H9 (cell line): ENCODE measurements around the gene SOCS1. TPM values are rescaled to one million over a fixed set of nuclear protein-coding genes. Genes with fewer than 3 reads are reported as not detected.

Experiments used
- DNase-seq: peaks from one replicate; pipeline ENCODE4 v3.0.0-alpha.2; 2017
- H2AFZ ChIP-seq: one replicate; pipeline ENCODE4 v1.6.1; 2013; ENCODE audit warnings: mild to moderate bottlenecking, low read length, control low read depth, moderate library complexity
- H2AK5ac ChIP-seq: 2 replicates; pipeline ENCODE4 v1.6.1; 2013; ENCODE audit warnings: low read length, control low read depth, mixed read lengths; ENCODE audit not compliant: insufficient read length
- H2BK120ac ChIP-seq: one replicate; pipeline ENCODE4 v1.6.1; 2013; ENCODE audit warnings: low read depth, mild to moderate bottlenecking, low read length, control low read depth, inconsistent platforms; ENCODE audit not compliant: poor library complexity, severe bottlenecking
- H2BK12ac ChIP-seq: 2 replicates; pipeline ENCODE4 v1.6.1; 2013; ENCODE audit warnings: low read length, control low read depth, mixed read lengths, low read depth; ENCODE audit not compliant: insufficient read length
- H2BK15ac ChIP-seq: 2 replicates; pipeline ENCODE4 v1.6.1; 2013; ENCODE audit warnings: low read depth, low read length, control low read depth
- H2BK20ac ChIP-seq: one replicate; pipeline ENCODE4 v1.6.1; 2013; ENCODE audit warnings: low read depth, mild to moderate bottlenecking, low read length, control low read depth, inconsistent platforms; ENCODE audit not compliant: poor library complexity, severe bottlenecking
- H2BK5ac ChIP-seq: 2 replicates; pipeline ENCODE4 v1.6.1; 2013; ENCODE audit warnings: low read length, control low read depth, mixed read lengths; ENCODE audit not compliant: insufficient read length
- H3K14ac ChIP-seq: 2 replicates; pipeline ENCODE4 v1.6.1; 2013; ENCODE audit warnings: low read length, control low read depth; ENCODE audit not compliant: insufficient read depth
- H3K18ac ChIP-seq: 2 replicates; pipeline ENCODE4 v1.6.1; 2013; ENCODE audit warnings: low read depth, mild to moderate bottlenecking, mixed read lengths, low read length, control low read depth; ENCODE audit not compliant: insufficient read length
- H3K23ac ChIP-seq: 2 replicates; pipeline ENCODE4 v1.6.1; 2013; ENCODE audit warnings: low read length, control low read depth, mixed read lengths, low read depth; ENCODE audit not compliant: insufficient read length
- H3K23me2 ChIP-seq: 2 replicates; pipeline ENCODE4 v1.6.1; 2013; ENCODE audit warnings: low read depth, mild to moderate bottlenecking, mixed read lengths, low read length, control low read depth; ENCODE audit not compliant: insufficient read length, poor library complexity, severe bottlenecking
- H3K27ac ChIP-seq: 2 replicates; pipeline ENCODE4 v1.5.1; 2013; ENCODE audit warnings: low read length, control low read depth, mixed read lengths, low read depth; ENCODE audit not compliant: insufficient read length
- H3K27me3 ChIP-seq: 2 replicates; pipeline ENCODE4 v1.6.1; 2013; ENCODE audit warnings: low read length, control low read depth, inconsistent platforms; ENCODE audit not compliant: insufficient read depth
- H3K4ac ChIP-seq: 2 replicates; pipeline ENCODE4 v1.6.1; 2013; ENCODE audit warnings: low read depth, mild to moderate bottlenecking, control low read depth, inconsistent platforms, low read length, moderate library complexity
- H3K4me1 ChIP-seq: 2 replicates; pipeline ENCODE4 v1.6.1; 2013; ENCODE audit warnings: low read length, control low read depth, inconsistent platforms; ENCODE audit not compliant: insufficient read depth
- H3K4me2 ChIP-seq: 2 replicates; pipeline ENCODE4 v1.6.1; 2013; ENCODE audit warnings: low read length, control low read depth, mixed read lengths; ENCODE audit not compliant: insufficient read length, insufficient read depth
- H3K56ac ChIP-seq: 2 replicates; pipeline ENCODE4 v1.6.1; 2013; ENCODE audit warnings: low read depth, mild to moderate bottlenecking, mixed read lengths, low read length, control low read depth; ENCODE audit not compliant: insufficient read length
- H3K79me1 ChIP-seq: 2 replicates; pipeline ENCODE4 v1.6.1; 2013; ENCODE audit warnings: low read depth, mild to moderate bottlenecking, moderate library complexity, low read length, control low read depth, inconsistent platforms; ENCODE audit not compliant: insufficient read depth, poor library complexity, severe bottlenecking
- H3K79me2 ChIP-seq: 2 replicates; pipeline ENCODE4 v1.6.1; 2013; ENCODE audit warnings: low read length, control low read depth, inconsistent platforms; ENCODE audit not compliant: insufficient read depth
- H3K9ac ChIP-seq: 2 replicates; pipeline ENCODE4 v1.6.1; 2013; ENCODE audit warnings: low read length, control low read depth, mixed read lengths; ENCODE audit not compliant: insufficient read length; ENCODE audit errors: extremely low read depth
- H3K9me3 ChIP-seq: one replicate; pipeline ENCODE4 v1.6.1; 2013; ENCODE audit warnings: low read depth, low read length, inconsistent platforms; ENCODE audit not compliant: control insufficient read depth
- H3T11ph ChIP-seq: one replicate; pipeline ENCODE4 v1.6.1; 2013; ENCODE audit warnings: mild to moderate bottlenecking, low read length, control low read depth, inconsistent platforms
- H4K20me1 ChIP-seq: one replicate; pipeline ENCODE4 v1.6.1; 2013; ENCODE audit not compliant: control insufficient read depth, insufficient read length, insufficient read depth
- H4K5ac ChIP-seq: 2 replicates; pipeline ENCODE4 v1.6.1; 2013; ENCODE audit warnings: low read depth, mild to moderate bottlenecking, mixed read lengths, low read length, control low read depth; ENCODE audit not compliant: insufficient read length
- H4K8ac ChIP-seq: replicated peaks from 2 replicates; pipeline ENCODE4 v1.6.1; 2013; ENCODE audit warnings: low read length, control low read depth, mixed read lengths, low read depth; ENCODE audit not compliant: insufficient read length
- H4K91ac ChIP-seq: 2 replicates; pipeline ENCODE4 v1.6.1; 2013; ENCODE audit warnings: low read depth, mild to moderate bottlenecking, moderate library complexity, mixed read lengths, low read length, control low read depth; ENCODE audit not compliant: insufficient read length
- H3K27ac Mint-ChIP-seq, 3 experiments: 2 replicates in 2 of 3; 3 replicates in 1 of 3; pipeline ENCODE4 v1.8.0; 2020 to 2021; ENCODE audit warnings: mixed read lengths in 3 of 3, mild to moderate bottlenecking in 1 of 3, moderate library complexity in 1 of 3
- H3K27me3 Mint-ChIP-seq: 2 replicates; pipeline ENCODE4 v1.8.0; 2021; ENCODE audit warnings: low read depth, mild to moderate bottlenecking, moderate library complexity, mixed read lengths
- H3K36me3 Mint-ChIP-seq, 3 experiments: 2 replicates in 2 of 3; 3 replicates in 1 of 3; pipeline ENCODE4 v1.8.0; 2020 to 2021; ENCODE audit warnings: low read depth in 3 of 3, mixed read lengths in 3 of 3; ENCODE audit not compliant: insufficient read depth in 1 of 3
- H3K4me1 Mint-ChIP-seq, 2 experiments: 2 replicates each; pipeline ENCODE4 v1.8.0; 2020; ENCODE audit warnings: mixed read lengths in 2 of 2
- H3K4me3 Mint-ChIP-seq, 2 experiments: 2 replicates in 1 of 2; 3 replicates in 1 of 2; pipeline ENCODE4 v1.8.0; 2020 to 2021; ENCODE audit warnings: mild to moderate bottlenecking in 2 of 2, mixed read lengths in 2 of 2, moderate library complexity in 1 of 2
- H3K9me3 Mint-ChIP-seq, 2 experiments: 2 replicates in 1 of 2; 3 replicates in 1 of 2; pipeline ENCODE4 v1.8.0; 2020; ENCODE audit warnings: mild to moderate bottlenecking in 2 of 2, mixed read lengths in 2 of 2, moderate library complexity in 1 of 2
- CTCF ChIP-seq: fragments of 200-600 bp; sonication (generic); conservative IDR thresholded peaks from 3 replicates; pipeline ENCODE4 v1.8.0; 2021; ENCODE audit warnings: antibody characterized with exemption, mild to moderate bottlenecking
- WGBS: extraction: QIAGEN DNeasy Blood & Tissue Kit; methylation state at CpG from one replicate; pipeline ENCODE4 v1.1.7; 2013; ENCODE audit warnings: missing lambda C conversion rate, low lambda C conversion rate, mixed read lengths; ENCODE audit not compliant: insufficient read length; ENCODE audit errors: extremely low coverage; 5-methylcytosine and 5-hydroxymethylcytosine counted together
- total RNA-seq: library from RNA; stranded (reverse); gene quantifications from 2 replicates; pipeline ENCODE4 v1.2.1, GENCODE V29; 2021

Gene SOCS1
- total RNA-seq, 1 experiment from 2014 or later: 11.0 TPM

GRCh38 chr16:11297492-11298142 lies 41.6 kb upstream of the SOCS1 start:
- no peaks in the 10 kb centered on the region for H4K20me1 ChIP-seq
- no peak overlapping the region for H2BK15ac ChIP-seq
- no peak overlapping the region for H3T11ph ChIP-seq
- no peaks in the 10 kb centered on the region for H3K79me1 ChIP-seq
- no peak overlapping the region for H3K27ac ChIP-seq
- peak overlapping the region; percentile 89 for H3K14ac ChIP-seq
- H3K9me3 ChIP-seq: no peaks in the 10 kb centered on the region
- no peaks in the 10 kb centered on the region for H3K79me2 ChIP-seq
- WGBS: no CpG with 5 or more reads among the region's 19 CpGs
- Mint-ChIP-seq H3K27ac (peak overlapping the region in 2 of 3 experiments; percentile 25 to 84; a peak in 1 of 7 replicates), H3K9me3 (no peaks in the 10 kb centered on the region), H3K4me1 (peaks cover 20 to 23% of the 10 kb centered on the region in 2 experiments), H3K4me3 (peak overlapping the region in 1 of 2 experiments; percentile 44; a peak in 1 of 5 replicates), H3K27me3 (no peaks in the 10 kb centered on the region), H3K36me3 (no peaks in the 10 kb centered on the region)
- no peak overlapping the region for H3K4me2 ChIP-seq
- no peak overlapping the region for H4K91ac ChIP-seq
- no peak overlapping the region for H2BK20ac ChIP-seq
- no peak overlapping the region for H3K23ac ChIP-seq
- TF ChIP-seq CTCF: no peak
- H2AK5ac ChIP-seq: no peak overlapping the region
- no peaks in the 10 kb centered on the region for H3K23me2 ChIP-seq
- H3K4me1 ChIP-seq: peaks cover 3% of the 10 kb centered on the region; the same call in 1 of the 2 replicates
- no peak overlapping the region for H3K9ac ChIP-seq
- no peak overlapping the region for H2AFZ ChIP-seq
- no peak overlapping the region for H2BK5ac ChIP-seq
- no peak overlapping the region for H3K18ac ChIP-seq
- no peak overlapping the region for H2BK120ac ChIP-seq
- H2BK12ac ChIP-seq: no peak overlapping the region
- H4K5ac ChIP-seq: no peak overlapping the region
- DNase-seq: peak; percentile 69
- H3K56ac ChIP-seq: no peak overlapping the region
- no peak overlapping the region for H3K4ac ChIP-seq
- no peaks in the 10 kb centered on the region for H3K27me3 ChIP-seq
- H4K8ac ChIP-seq: no peak overlapping the region
